HG02973 (cell line): Measurements from ENCODE around the gene IPO13.

ENCODE experiments used
- ATAC-seq: cut with Tn5 transposase; IDR thresholded peaks from one replicate; pipeline ENCODE4 v1.9.1; 2021; ENCODE audit warnings: moderate library complexity; ENCODE audit not compliant: unreplicated experiment

IPO13 gene

GRCh38 chr1:44002165-44002564 lies 55.4 kb downstream of the IPO13 start:
- no peak for ATAC-seq

GRCh38 chr1:44002606-44003157 lies 55.9 kb downstream of the IPO13 start:
- no peak for ATAC-seq

DNA sequence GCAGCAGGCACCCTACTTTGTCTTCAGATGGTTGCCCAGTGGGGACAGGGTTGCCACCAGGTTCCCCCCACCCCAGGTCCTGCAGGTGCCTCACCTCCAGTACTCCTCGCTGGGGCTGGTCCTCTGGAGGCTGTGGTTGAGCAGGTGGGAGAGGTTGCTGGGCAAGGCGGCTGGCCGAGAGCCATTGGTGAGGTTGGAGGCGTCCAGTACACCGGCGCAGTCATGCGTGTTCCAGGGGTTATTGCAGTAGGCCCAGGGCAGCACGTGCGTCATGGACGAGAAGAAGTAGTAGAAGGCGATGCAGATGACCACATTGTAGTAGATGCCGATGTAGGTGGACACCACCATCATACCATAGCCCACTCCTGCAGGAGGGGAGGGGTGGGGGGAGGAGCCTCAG lies 61.5 kb downstream of the IPO13 start:
- ATAC-seq = no peak

DNA sequence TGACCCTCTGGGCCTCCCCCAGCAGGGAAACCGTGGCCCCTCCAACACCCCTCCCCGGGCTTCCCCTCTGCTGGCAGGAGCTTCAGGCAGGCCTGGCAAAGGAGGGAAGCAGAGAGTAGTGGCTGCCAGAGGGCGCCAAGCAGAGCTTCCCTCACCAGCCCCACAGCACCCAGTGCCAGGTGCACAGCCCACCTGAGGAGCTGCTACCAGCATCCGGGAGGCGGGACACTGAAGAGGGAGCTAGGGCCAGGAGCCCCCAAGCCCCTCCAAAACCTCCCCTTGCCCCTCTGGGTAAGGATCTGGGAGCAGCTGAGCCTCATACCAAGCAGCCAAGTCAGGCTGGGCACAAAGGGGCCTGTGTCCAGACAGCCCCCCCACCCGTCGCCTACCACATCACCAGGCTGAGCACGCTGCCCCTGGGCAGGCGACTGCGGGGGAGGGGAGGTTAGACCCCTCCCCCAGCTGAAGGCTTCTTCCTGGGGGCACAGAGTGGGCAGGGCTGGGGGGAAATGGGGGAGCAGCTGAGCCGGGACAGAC lies 64.3 kb downstream of the IPO13 start:
- no peak for ATAC-seq

GRCh38 chr1:44012404-44012803 lies 65.7 kb downstream of the IPO13 start:
- ATAC-seq = no peak

GRCh38 chr1:44012941-44013609 lies 66.3 kb downstream of the IPO13 start:
- no peak for ATAC-seq

GRCh38 chr1:44013949-44014348 lies 67.2 kb downstream of the IPO13 start:
- ATAC-seq = no peak

- no peak for ATAC-seq
Measured at GRCh38 chr1:44014365-44015104, 67.8 kb downstream of the IPO13 start.

GRCh38 chr1:44015206-44015605 lies 68.5 kb downstream of the IPO13 start:
- no peak for ATAC-seq

- ATAC-seq = no peak
Measured at GRCh38 chr1:44016041-44016889, 69.5 kb downstream of the IPO13 start.

DNA sequence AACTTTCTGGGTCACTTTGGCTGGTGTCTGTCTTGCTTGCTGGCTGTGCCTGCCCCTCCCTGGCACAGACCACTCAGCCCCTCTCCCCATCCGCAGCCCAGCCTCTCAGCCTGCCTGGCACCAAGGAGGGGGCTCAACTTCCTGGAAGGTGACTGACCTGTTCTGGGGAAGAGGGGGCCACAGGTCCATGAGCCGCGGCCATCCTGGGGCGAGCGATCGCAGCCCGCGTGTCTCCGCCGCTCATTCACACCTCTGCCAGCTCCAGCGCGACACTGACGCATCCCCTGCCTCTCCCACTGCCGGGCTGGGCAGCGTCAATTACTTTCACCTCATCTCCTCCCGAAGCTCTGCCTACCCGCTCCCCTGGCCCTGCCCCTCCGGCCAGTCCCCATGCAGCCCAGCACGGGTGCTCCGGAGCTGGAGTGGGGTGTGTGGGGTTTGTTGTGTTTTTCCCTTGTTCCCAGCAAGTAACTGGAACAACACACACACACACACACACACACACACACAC lies 70.2 kb downstream of the IPO13 start:
- ATAC-seq = no peak
